Neuronal stem cell (in vitro differentiated cells): ENCODE results near the gene OR8G1.
"Not testable (repeated sequence)": the region's sequence is repeated elsewhere in the genome, so short reads cannot be mapped to it uniquely, and the experiment has no call there.

Experiments
- DNase-seq: peaks from one replicate; pipeline ENCODE4 v3.0.0-alpha.2; 2013; ENCODE audit warnings: low spot score
- H2AFZ ChIP-seq: one replicate; pipeline ENCODE4 v1.6.1; 2013; ENCODE audit warnings: mild to moderate bottlenecking, low read length, inconsistent platforms
- H2AK5ac ChIP-seq: 2 replicates; pipeline ENCODE4 v1.6.1; 2013; ENCODE audit warnings: low read depth, mild to moderate bottlenecking, inconsistent platforms, low read length, moderate library complexity, mixed read lengths
- H2BK120ac ChIP-seq: 2 replicates; pipeline ENCODE4 v1.6.1; 2013; ENCODE audit warnings: low read depth, mild to moderate bottlenecking, inconsistent platforms, low read length, moderate library complexity, mixed read lengths
- H2BK12ac ChIP-seq: one replicate; pipeline ENCODE4 v1.6.1; 2013; ENCODE audit warnings: low read length, inconsistent platforms
- H2BK15ac ChIP-seq: 2 replicates; pipeline ENCODE4 v1.6.1; 2013; ENCODE audit warnings: mild to moderate bottlenecking, low read length, inconsistent platforms, mixed read lengths
- H2BK5ac ChIP-seq: one replicate; pipeline ENCODE4 v1.6.1; 2013; ENCODE audit warnings: inconsistent platforms, mild to moderate bottlenecking, low read length, moderate library complexity
- H3K14ac ChIP-seq: one replicate; pipeline ENCODE4 v1.6.1; 2013; ENCODE audit warnings: low read length, inconsistent platforms
- H3K18ac ChIP-seq: 2 replicates; pipeline ENCODE4 v1.6.1; 2013; ENCODE audit warnings: low read length, inconsistent platforms
- H3K23ac ChIP-seq: 2 replicates; pipeline ENCODE4 v1.6.1; 2013; ENCODE audit warnings: low read depth, mild to moderate bottlenecking, mixed read lengths, low read length, inconsistent platforms; ENCODE audit not compliant: poor library complexity
- H3K27ac ChIP-seq: replicated peaks from 3 replicates; pipeline ENCODE4 v1.5.1; 2013; ENCODE audit warnings: low read length, inconsistent platforms
- H3K27me3 ChIP-seq, 3 experiments: 2 replicates each; pipeline ENCODE4 v1.6.1; 2013; ENCODE audit warnings: low read length in 3 of 3, mild to moderate bottlenecking in 2 of 3, inconsistent platforms in 1 of 3, low read depth in 1 of 3, mixed read lengths in 1 of 3, moderate library complexity in 1 of 3; ENCODE audit not compliant: control insufficient read depth in 3 of 3, insufficient read depth in 3 of 3
- H3K36me3 ChIP-seq, 2 donors: replicated peaks in 1 of 2; 2 replicates each; pipeline ENCODE4 v1.6.1; 2013; ENCODE audit warnings: low read length in 2 of 2; ENCODE audit not compliant: control insufficient read depth in 2 of 2, insufficient read depth in 2 of 2
- H3K4ac ChIP-seq: 2 replicates; pipeline ENCODE4 v1.6.1; 2013; ENCODE audit warnings: inconsistent platforms, mild to moderate bottlenecking, low read length, moderate library complexity
- H3K4me1 ChIP-seq, 2 donors: 1 replicate in 1 of 2; 2 replicates in 1 of 2; pipeline ENCODE4 v1.6.1; 2013; ENCODE audit warnings: low read length in 2 of 2, low read depth in 1 of 2; ENCODE audit not compliant: control insufficient read depth in 2 of 2, insufficient read depth in 1 of 2
- H3K4me2 ChIP-seq: one replicate; pipeline ENCODE4 v1.6.1; 2013; ENCODE audit warnings: mild to moderate bottlenecking, low read length, inconsistent platforms; ENCODE audit not compliant: insufficient read depth, poor library complexity, severe bottlenecking
- H3K4me3 ChIP-seq, 2 donors: 2 replicates each; pipeline ENCODE4 v1.5.1; 2013; ENCODE audit warnings: low read length in 2 of 2, mild to moderate bottlenecking in 2 of 2, inconsistent platforms in 1 of 2, moderate library complexity in 1 of 2
- H3K79me1 ChIP-seq: one replicate; pipeline ENCODE4 v1.6.1; 2013; ENCODE audit warnings: low read depth, mild to moderate bottlenecking, inconsistent platforms, low read length, moderate library complexity
- H3K9ac ChIP-seq: one replicate; pipeline ENCODE4 v1.6.1; 2013; ENCODE audit warnings: mild to moderate bottlenecking, low read depth, low read length, inconsistent platforms; ENCODE audit not compliant: poor library complexity
- H3K9me3 ChIP-seq, 2 donors: replicated peaks in 1 of 2; 2 replicates each; pipeline versions ENCODE3 to v1.6.1; 2013; ENCODE audit warnings: low read length in 2 of 2, mild to moderate bottlenecking in 2 of 2, inconsistent platforms in 1 of 2, low read depth in 1 of 2, mixed read lengths in 1 of 2, moderate library complexity in 1 of 2; ENCODE audit not compliant: control insufficient read depth in 2 of 2, insufficient read depth in 1 of 2
- H4K8ac ChIP-seq: one replicate; pipeline ENCODE4 v1.6.1; 2013; ENCODE audit warnings: low read depth, mild to moderate bottlenecking, inconsistent platforms, low read length, moderate library complexity
- H4K91ac ChIP-seq: one replicate; pipeline ENCODE4 v1.6.1; 2013; ENCODE audit warnings: low read length, low read depth, mild to moderate bottlenecking, inconsistent platforms; ENCODE audit not compliant: poor library complexity
- WGBS, 2 donors: extraction: QIAGEN DNeasy Blood & Tissue Kit; methylation state at CpG; one replicate each; pipeline ENCODE4 v1.1.7; 2013; ENCODE audit warnings: missing lambda C conversion rate in 2 of 2, mixed read lengths in 1 of 2; ENCODE audit not compliant: insufficient read length in 2 of 2, insufficient replicate concordance in 1 of 2; ENCODE audit errors: extremely low coverage in 2 of 2; 5-methylcytosine and 5-hydroxymethylcytosine counted together

Gene OR8G1

GRCh38 chr11:124265041-124265440 lies 24.1 kb downstream of the OR8G1 start:
- not testable (repeated sequence) for H3K23ac ChIP-seq, H3K27ac ChIP-seq, H3K4ac ChIP-seq, H2AFZ ChIP-seq, H3K79me1 ChIP-seq, H2BK120ac ChIP-seq, H4K8ac ChIP-seq, DNase-seq, H4K91ac ChIP-seq, H3K9ac ChIP-seq, H3K27me3 ChIP-seq, H2BK15ac ChIP-seq, H3K9me3 ChIP-seq, H2BK5ac ChIP-seq, H3K4me3 ChIP-seq, H3K14ac ChIP-seq, H3K4me1 ChIP-seq, H3K4me2 ChIP-seq, H2BK12ac ChIP-seq, H3K36me3 ChIP-seq, H3K18ac ChIP-seq, H2AK5ac ChIP-seq
- WGBS, 2 donors: no CpG with 5 or more reads among the region's 4 CpGs

- H3K4me2 ChIP-seq, H3K27ac ChIP-seq: not testable (repeated sequence)
- WGBS, 2 donors: no CpG with 5 or more reads among the region's 7 CpGs
Measured at GRCh38 chr11:124270886-124271285, 30.0 kb downstream of the OR8G1 start.

GRCh38 chr11:124274000-124274399 lies 33.1 kb downstream of the OR8G1 start:
- H3K4me2 ChIP-seq: no peak overlapping the region
- no peak overlapping the region for H2AFZ ChIP-seq
- no peaks in the 10 kb centered on the region for H3K9me3 ChIP-seq
- H2BK15ac ChIP-seq: no peak overlapping the region
- DNase-seq: no peak
- no peak overlapping the region for H3K23ac ChIP-seq
- H4K8ac ChIP-seq: no peak overlapping the region
- H3K36me3 ChIP-seq: no peaks in the 10 kb centered on the region
- no peak overlapping the region for H3K4ac ChIP-seq
- no peak overlapping the region for H3K27ac ChIP-seq
- H2AK5ac ChIP-seq: no peak overlapping the region
- H3K27me3 ChIP-seq: no peaks in the 10 kb centered on the region
- no peak overlapping the region for H4K91ac ChIP-seq
- H2BK12ac ChIP-seq: no peak overlapping the region
- H2BK5ac ChIP-seq: no peak overlapping the region
- no peak overlapping the region for H3K9ac ChIP-seq
- no peak overlapping the region for H3K18ac ChIP-seq
- no peak overlapping the region for H2BK120ac ChIP-seq
- WGBS, 2 donors: no CpG with 5 or more reads among the region's 2 CpGs
- H3K4me3 ChIP-seq: no peak overlapping the region
- H3K79me1 ChIP-seq: no peaks in the 10 kb centered on the region
- no peak overlapping the region for H3K14ac ChIP-seq
- H3K4me1 ChIP-seq: peaks cover 0 to 2% of the 10 kb centered on the region in 2 donors

More at GRCh38 chr11:124270886-124271285, 30.0 kb downstream of the OR8G1 start:
- not testable (repeated sequence) for H3K4ac ChIP-seq, H3K9ac ChIP-seq, H3K14ac ChIP-seq, H2BK15ac ChIP-seq, H2AFZ ChIP-seq, H3K27me3 ChIP-seq, H2AK5ac ChIP-seq, H3K79me1 ChIP-seq, H3K9me3 ChIP-seq, H3K4me3 ChIP-seq, H3K36me3 ChIP-seq, H2BK12ac ChIP-seq, H4K91ac ChIP-seq, H3K18ac ChIP-seq, DNase-seq, H3K4me1 ChIP-seq, H4K8ac ChIP-seq, H2BK5ac ChIP-seq, H2BK120ac ChIP-seq, H3K23ac ChIP-seq

- Histone ChIP-seq H3K9ac (no peak overlapping the region), H2BK12ac (no peak overlapping the region), H3K4ac (no peak overlapping the region), H2BK15ac (no peak overlapping the region), H4K91ac (no peak overlapping the region), H3K9me3 (no peaks in the 10 kb centered on the region), H3K4me1 (no peaks in the 10 kb centered on the region), H3K4me3 (no peak overlapping the region), H3K4me2 (no peak overlapping the region), H3K23ac (no peak overlapping the region), H3K36me3 (no peaks in the 10 kb centered on the region), H3K18ac (no peak overlapping the region), H4K8ac (no peak overlapping the region), H3K27me3 (no peaks in the 10 kb centered on the region), H2AFZ (no peak overlapping the region), H3K27ac (no peak overlapping the region), H3K14ac (no peak overlapping the region), H2AK5ac (no peak overlapping the region), H2BK5ac (no peak overlapping the region), H3K79me1 (no peaks in the 10 kb centered on the region), H2BK120ac (no peak overlapping the region)
- no peak for DNase-seq
- no CpG with 5 or more reads among the region's 1 CpG for WGBS, 2 donors
Measured at GRCh38 chr11:124276081-124276480, 35.2 kb downstream of the OR8G1 start.
